NT2/D1 (cell line): ENCODE measurements around the gene LRIG1.

Source experiments
- SUZ12 ChIP-seq: IDR thresholded peaks from 2 replicates; pipeline ENCODE4 v1.6.1; 2011; ENCODE audit not compliant: insufficient read length, insufficient read depth; ENCODE audit errors: extremely low read depth
- YY1 ChIP-seq: IDR thresholded peaks from 2 replicates; pipeline ENCODE4 v1.6.1; 2011; ENCODE audit not compliant: insufficient read length, insufficient read depth
- ZNF274 ChIP-seq: IDR thresholded peaks from 2 replicates; pipeline ENCODE4 v1.6.1; 2011; ENCODE audit warnings: mild to moderate bottlenecking, low read depth, low read length

- no peak for TF ChIP-seq YY1
- no peak for TF ChIP-seq ZNF274
- TF ChIP-seq SUZ12 = no peak
These were observed 72.1 kb downstream of the LRIG1 start for GRCh38 chr3:66428733-66429132.
